Measurements from ENCODE around the gene MRPL24. TPM values are rescaled to one million over a fixed set of nuclear protein-coding genes. Genes with fewer than 3 reads are reported as not detected.

The MRPL24 gene
- total and polyA plus RNA-seq, 9 of the 15 experiments (the other 6 are each of a cell fraction or from before 2014, with no cell fraction given): 74.3 to 267 (median 113) TPM

DNA sequence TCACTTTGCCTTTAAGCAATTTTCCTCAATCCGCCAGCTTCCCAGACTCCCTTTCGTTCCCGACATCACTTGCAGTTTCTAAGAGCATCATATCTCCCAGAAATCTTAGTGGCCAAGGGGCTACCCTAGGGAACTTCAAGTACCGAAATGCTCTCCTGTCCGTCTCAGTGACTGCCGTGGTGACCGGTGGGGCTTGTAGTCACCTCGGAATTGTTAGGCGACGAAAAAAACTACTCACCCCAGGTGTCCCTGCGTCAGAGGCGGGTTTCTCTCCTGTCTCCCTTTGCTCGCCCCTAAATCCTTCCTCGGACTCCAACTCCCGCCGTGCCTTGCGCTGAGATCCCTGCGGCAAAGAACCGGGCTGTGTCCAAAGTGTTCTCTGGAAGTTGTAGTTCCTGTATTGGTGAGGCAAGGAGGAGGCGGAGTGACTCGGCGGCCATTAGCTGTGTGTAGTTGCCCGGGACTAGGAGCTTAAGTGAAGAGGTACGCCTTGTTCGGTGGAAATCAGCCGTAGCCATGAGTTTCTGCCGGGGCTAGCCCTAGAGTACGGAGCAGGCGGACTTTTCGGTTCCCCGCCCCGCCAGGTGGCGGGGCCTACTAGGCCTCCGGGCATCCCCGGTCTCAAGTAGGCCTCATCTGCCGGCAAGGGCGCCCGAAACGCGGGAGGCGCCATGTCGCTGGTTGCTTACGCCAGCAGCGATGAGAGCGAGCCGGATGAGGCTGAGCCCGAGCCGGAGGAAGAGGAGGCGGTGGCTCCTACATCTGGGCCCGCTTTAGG is 26.4 kb upstream of the MRPL24 start, which contains the start of gene PRCC (continued):
- TF ChIP-seq, protein P1, sequence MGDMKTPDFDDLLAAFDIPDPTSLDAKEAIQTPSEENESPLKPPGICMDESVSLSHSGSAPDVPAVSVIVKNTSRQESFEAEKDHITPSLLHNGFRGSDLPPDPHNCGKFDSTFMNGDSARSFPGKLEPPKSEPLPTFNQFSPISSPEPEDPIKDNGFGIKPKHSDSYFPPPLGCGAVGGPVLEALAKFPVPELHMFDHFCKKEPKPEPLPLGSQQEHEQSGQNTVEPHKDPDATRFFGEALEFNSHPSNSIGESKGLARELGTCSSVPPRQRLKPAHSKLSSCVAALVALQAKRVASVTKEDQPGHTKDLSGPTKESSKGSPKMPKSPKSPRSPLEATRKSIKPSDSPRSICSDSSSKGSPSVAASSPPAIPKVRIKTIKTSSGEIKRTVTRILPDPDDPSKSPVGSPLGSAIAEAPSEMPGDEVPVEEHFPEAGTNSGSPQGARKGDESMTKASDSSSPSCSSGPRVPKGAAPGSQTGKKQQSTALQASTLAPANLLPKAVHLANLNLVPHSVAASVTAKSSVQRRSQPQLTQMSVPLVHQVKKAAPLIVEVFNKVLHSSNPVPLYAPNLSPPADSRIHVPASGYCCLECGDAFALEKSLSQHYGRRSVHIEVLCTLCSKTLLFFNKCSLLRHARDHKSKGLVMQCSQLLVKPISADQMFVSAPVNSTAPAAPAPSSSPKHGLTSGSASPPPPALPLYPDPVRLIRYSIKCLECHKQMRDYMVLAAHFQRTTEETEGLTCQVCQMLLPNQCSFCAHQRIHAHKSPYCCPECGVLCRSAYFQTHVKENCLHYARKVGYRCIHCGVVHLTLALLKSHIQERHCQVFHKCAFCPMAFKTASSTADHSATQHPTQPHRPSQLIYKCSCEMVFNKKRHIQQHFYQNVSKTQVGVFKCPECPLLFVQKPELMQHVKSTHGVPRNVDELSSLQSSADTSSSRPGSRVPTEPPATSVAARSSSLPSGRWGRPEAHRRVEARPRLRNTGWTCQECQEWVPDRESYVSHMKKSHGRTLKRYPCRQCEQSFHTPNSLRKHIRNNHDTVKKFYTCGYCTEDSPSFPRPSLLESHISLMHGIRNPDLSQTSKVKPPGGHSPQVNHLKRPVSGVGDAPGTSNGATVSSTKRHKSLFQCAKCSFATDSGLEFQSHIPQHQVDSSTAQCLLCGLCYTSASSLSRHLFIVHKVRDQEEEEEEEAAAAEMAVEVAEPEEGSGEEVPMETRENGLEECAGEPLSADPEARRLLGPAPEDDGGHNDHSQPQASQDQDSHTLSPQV (IDR thresholded peaks at IDR 0.05): peak; percentile 98
- TF ChIP-seq, protein P2, sequence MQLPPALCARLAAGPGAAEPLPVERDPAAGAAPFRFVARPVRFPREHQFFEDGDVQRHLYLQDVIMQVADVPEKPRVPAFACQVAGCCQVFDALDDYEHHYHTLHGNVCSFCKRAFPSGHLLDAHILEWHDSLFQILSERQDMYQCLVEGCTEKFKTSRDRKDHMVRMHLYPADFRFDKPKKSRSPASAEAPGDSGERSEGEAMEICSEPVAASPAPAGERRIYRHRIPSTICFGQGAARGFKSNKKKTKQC (CRISPR knock-in tag; IDR thresholded peaks at IDR 0.05): peak; percentile 96
- TF ChIP-seq GTF2E2 (tag; IDR thresholded peaks at IDR 0.05): 0 out of 2 replicates have a peak, but pooled peaks have one; percentile 77
- TF ChIP-seq, protein P3, sequence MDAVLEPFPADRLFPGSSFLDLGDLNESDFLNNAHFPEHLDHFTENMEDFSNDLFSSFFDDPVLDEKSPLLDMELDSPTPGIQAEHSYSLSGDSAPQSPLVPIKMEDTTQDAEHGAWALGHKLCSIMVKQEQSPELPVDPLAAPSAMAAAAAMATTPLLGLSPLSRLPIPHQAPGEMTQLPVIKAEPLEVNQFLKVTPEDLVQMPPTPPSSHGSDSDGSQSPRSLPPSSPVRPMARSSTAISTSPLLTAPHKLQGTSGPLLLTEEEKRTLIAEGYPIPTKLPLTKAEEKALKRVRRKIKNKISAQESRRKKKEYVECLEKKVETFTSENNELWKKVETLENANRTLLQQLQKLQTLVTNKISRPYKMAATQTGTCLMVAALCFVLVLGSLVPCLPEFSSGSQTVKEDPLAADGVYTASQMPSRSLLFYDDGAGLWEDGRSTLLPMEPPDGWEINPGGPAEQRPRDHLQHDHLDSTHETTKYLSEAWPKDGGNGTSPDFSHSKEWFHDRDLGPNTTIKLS (IDR thresholded peaks at IDR 0.05; ENCODE audit: borderline replicate concordance, low read depth): peak; percentile 98
- peak; percentile 99 for TF ChIP-seq ZNF644 (tag; IDR thresholded peaks at IDR 0.05; ENCODE audit: low read depth)
- TF ChIP-seq, protein P4, sequence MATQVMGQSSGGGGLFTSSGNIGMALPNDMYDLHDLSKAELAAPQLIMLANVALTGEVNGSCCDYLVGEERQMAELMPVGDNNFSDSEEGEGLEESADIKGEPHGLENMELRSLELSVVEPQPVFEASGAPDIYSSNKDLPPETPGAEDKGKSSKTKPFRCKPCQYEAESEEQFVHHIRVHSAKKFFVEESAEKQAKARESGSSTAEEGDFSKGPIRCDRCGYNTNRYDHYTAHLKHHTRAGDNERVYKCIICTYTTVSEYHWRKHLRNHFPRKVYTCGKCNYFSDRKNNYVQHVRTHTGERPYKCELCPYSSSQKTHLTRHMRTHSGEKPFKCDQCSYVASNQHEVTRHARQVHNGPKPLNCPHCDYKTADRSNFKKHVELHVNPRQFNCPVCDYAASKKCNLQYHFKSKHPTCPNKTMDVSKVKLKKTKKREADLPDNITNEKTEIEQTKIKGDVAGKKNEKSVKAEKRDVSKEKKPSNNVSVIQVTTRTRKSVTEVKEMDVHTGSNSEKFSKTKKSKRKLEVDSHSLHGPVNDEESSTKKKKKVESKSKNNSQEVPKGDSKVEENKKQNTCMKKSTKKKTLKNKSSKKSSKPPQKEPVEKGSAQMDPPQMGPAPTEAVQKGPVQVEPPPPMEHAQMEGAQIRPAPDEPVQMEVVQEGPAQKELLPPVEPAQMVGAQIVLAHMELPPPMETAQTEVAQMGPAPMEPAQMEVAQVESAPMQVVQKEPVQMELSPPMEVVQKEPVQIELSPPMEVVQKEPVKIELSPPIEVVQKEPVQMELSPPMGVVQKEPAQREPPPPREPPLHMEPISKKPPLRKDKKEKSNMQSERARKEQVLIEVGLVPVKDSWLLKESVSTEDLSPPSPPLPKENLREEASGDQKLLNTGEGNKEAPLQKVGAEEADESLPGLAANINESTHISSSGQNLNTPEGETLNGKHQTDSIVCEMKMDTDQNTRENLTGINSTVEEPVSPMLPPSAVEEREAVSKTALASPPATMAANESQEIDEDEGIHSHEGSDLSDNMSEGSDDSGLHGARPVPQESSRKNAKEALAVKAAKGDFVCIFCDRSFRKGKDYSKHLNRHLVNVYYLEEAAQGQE (IDR thresholded peaks at IDR 0.05; ENCODE audit: borderline replicate concordance): no peak
- TF ChIP-seq, protein P4 (CRISPR knock-in tag; IDR thresholded peaks at IDR 0.05; ENCODE audit: low read depth): no peak
- TF ChIP-seq, protein P5, sequence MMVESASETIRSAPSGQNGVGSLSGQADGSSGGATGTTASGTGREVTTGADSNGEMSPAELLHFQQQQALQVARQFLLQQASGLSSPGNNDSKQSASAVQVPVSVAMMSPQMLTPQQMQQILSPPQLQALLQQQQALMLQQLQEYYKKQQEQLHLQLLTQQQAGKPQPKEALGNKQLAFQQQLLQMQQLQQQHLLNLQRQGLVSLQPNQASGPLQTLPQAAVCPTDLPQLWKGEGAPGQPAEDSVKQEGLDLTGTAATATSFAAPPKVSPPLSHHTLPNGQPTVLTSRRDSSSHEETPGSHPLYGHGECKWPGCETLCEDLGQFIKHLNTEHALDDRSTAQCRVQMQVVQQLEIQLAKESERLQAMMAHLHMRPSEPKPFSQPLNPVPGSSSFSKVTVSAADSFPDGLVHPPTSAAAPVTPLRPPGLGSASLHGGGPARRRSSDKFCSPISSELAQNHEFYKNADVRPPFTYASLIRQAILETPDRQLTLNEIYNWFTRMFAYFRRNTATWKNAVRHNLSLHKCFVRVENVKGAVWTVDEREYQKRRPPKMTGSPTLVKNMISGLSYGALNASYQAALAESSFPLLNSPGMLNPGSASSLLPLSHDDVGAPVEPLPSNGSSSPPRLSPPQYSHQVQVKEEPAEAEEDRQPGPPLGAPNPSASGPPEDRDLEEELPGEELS (CRISPR knock-in tag; IDR thresholded peaks at IDR 0.05; ENCODE audit: borderline replicate concordance): peak; percentile 76; the same call in 1 of the 2 replicates
- TF ChIP-seq HCFC1 (IDR thresholded peaks at IDR 0.05; ENCODE audit: low read depth, low read length): peak; percentile 98
